ENCODE data around the gene ATG7.
"Not testable (repeated sequence)": the region's sequence is repeated elsewhere in the genome, so short reads cannot be mapped to it uniquely, and the experiment has no call there.

Gene ATG7

DNA sequence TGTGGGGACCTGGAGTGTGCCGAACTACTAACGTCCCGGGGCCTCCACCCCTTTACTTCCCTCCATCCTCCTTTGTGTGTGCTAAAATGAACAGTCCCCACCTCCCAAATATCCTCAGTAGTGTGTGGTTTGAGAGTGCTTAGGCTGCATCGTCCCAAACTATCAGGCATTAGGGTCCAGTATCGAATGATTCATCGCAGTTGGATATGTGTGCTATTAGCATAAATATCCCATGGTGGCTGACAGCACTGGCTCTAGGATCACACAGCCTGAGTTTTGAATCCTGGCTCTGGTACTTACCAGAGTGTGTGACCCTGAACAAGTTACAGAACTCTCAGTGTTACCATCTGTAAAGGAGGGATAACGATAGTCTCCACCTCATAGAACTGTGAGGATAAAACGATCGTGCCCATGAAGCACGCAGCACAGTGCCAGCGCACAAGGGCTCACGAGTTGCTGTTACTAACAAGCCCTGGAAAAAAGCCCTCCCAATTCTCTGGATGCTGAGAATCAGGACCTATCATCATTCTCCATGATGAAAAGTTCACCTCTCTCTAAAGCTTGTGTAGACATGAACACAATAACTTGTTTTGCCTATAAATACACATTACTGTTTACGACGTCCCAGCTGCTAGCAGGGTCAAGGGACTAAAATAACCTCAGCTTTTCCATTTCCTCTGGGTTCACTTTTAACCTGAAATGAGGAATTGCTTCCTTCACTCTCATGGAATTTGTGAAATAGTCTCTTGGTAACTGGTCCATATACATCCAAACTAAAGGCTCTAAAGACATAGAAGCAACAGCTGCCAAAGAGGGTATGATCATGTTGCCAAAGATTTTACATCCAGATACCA is 320.5 kb downstream of the ATG7 start:
- DNase-seq (ENCODE audit: low read depth) = no peak

DNA sequence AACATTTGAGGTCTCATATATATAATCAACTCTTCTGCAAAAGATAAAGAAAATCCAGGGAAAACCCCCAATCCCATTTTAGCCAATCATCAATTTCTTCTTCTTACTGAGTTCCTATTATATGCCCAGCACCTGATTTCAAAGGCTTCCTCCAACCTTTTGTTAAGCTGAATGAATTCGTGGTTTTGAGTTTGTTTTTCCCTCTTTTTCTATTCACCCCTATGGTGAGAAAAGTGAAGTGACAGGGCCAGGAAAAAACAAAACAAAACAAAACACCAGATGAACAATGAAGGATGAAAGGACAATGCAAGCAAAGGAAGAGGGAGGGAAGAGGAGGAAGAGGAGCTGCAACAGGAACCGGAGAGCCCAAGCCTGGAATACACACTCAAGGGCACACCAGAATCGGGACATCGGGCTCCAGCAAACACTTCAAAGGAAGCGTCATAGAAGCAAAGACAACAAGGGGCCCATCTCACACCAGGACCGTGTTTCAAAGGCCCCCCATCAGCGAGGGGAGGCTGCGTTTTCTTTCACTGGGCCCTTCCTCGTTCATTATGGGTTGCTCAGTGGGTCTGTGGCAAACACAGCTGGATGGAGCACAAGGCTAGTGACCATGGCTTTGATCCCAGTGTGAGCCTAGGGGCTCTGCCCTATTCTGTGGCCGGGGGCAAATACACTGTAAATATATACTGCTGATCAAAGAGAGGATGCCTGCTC is 321.3 kb downstream of the ATG7 start:
- no peak for DNase-seq (ENCODE audit: low read depth)

DNA sequence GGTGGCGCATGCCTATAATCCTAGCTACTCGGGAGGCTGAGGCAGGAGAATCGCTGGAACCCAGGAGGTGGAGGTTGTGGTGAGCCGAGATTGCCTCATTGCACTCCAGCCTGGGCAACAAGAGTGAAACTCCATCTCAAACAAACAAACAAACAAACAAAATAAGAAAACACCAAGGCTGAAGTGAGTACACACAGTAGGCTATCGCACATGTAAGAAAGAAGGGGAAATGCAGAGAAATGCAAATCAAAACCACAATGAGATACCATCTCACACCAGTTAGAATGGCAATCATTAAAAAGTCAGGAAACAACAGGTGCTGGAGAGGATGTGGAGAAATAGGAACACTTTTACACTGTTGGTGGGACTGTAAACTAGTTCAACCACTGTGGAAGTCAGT is 322.8 kb downstream of the ATG7 start:
- not testable (repeated sequence) for DNase-seq (ENCODE audit: low read depth)

DNA sequence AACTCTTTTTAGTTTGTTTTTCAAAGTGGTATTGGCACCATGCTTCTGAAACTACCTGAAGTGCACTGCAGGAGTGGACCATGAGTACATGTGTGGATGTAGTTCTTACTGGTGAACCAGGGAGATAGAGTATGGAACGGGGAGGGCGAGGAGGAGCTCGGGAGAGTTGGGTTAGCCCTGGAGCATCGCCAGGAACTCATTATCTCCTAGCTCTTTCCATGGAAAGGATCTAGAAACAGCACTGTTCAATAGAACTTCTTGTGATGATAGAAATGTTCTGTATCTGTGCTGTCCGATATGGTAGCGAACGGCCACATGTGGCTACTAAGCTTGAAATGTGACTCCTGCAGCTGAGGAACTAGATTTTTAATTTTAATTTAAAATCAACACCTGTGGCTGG is 324.2 kb downstream of the ATG7 start:
- no peak for DNase-seq (ENCODE audit: low read depth)

DNA sequence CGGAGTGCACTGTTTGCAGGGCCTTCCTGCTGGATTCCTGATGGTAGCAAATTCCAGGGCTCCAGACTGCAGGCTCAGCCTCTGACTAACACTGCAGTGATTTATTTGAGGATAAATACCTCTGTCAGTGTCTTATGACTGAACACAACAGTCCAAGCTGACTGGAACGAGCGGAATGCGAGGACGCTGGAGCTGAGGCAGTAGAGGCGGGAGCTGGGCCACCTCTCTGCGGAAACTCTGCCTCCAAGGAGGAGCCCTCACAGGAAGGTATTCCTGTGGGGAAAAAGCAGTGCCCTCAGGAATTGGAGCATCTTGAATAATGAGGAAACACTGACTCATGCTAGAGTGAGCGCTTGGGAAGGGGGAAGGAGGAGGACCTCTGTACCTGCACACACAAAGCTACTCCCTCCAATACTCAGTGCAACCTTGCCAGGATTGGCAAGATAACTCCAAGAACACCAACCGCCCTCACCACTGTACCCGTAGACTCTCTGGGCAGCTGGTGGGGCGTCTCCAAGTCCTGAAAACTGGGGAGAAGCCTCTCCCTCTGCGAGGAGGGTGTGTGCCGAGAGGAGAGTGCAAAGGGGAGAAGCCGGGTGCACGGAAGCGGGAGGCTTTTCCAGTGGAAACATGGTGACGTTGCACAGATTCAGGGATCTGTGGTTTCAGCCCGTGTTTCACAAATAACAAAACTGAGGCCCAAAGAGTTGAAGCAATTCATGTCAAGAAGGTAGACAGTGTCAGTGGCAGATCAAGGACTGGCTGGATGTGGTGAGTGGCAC is 328.5 kb downstream of the ATG7 start:
- no peak for DNase-seq (ENCODE audit: low read depth)

DNA sequence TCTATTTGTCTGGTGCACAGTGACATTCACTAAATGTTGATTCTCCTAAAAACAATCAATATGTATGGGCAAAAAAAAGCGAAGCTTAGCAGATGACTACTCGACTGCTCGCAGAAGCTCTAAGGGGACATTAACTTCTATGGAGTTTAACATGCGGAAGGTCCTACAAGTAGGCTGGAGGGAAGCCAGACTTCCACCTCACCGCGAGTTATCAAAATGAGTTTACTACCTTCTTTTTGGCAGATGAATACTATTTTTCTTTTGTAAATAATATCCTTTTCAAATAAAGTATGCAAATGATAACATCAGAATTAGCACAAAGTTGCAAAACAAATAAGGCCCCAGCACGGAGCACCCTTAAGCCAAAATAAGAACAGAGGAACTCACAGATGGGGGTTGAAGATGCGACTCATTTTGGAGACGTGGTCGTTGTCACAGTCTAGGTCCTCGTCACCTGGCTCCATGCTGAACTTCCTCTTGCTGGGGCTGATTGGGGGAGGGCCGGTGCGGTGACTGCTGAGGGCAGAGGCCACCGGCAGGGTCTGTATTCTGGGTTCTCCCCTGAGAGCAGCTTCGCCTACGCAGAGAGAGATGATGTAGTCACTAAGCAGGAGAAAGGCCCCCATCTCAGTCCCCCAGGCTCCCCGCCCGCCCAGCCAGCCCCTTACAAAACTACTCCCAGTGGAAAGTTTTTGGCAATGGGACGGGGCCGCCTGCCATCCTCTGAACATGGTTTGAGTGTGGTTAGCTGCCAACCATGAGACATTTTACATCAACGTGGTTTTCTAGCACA is 329.4 kb downstream of the ATG7 start:
- no peak for DNase-seq (ENCODE audit: low read depth)

DNA sequence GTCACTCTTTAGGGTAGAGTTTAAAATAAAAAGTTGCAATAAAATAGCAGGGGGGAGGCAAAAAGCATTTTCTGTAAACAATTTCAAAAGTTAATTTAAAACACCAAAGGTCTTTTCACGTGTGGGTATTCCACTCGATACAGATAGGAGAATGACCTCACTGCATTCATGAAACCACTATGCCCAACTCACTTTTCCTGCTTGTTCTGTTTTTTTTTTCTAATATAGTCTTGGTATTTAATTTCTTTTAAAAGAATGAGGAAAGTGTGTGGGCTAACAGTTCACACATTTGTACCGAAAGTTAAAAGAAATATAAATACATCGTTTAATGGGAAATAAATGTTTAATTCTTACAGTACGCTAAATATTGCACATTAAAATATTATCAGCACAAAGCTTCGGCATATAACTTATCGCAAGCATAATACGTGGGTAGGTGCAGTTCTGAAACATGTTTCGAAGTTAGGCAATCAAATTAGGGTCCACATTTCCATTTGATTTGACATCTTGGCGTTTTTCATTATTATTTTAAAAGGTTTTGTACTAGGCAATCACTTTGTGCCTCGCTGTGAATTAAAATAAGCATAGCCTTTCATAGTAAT is 330.1 kb downstream of the ATG7 start:
- no peak for DNase-seq (ENCODE audit: low read depth)

DNA sequence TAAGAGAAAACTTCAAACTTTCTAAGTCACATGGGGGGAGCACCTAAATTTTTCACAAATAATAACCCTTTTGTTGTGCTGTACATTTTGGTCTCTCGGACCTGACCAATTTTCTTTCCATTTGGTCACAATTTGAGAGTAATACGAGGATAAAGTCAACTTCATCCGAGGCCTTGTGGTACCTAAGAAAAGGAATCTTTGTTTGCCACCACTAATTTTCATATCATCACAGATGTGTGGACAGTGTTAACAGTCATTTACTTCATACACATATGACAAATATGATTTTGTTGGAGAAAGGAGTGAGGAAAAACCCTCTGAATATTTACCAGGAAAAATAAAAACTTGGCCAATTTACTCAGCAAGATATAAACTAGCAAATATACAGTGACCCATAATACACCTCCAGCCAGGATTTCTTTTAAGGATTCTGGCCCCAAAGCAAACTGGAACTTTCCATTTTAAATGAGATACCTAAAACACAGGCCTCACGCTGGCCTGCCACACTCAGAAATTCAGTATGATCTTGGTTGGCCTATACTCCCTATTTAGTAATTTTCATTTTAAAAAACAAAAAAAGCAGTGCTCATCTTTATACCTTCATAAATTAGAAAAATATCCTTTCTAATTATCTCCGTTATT is 330.8 kb downstream of the ATG7 start:
- DNase-seq (ENCODE audit: low read depth) = no peak

DNA sequence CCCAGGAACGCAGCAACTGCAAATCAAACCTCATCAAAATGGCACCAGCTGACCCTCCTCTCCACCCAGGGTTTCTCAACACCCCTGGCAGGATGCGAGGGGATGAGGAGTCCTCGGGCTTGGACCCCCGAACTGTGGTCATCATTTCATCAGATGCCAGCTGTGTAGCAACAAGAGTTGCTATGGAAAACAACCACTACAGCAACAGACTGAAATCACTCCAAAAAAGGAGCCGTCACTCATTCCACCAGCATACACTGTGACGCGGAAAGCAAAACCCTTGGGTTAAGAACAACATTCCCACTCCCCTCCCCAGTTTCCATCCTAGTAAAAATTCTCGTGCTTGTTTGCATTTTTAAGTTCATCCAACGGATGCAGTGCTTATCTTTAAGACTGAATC is 331.4 kb downstream of the ATG7 start:
- no peak for DNase-seq (ENCODE audit: low read depth)

DNA sequence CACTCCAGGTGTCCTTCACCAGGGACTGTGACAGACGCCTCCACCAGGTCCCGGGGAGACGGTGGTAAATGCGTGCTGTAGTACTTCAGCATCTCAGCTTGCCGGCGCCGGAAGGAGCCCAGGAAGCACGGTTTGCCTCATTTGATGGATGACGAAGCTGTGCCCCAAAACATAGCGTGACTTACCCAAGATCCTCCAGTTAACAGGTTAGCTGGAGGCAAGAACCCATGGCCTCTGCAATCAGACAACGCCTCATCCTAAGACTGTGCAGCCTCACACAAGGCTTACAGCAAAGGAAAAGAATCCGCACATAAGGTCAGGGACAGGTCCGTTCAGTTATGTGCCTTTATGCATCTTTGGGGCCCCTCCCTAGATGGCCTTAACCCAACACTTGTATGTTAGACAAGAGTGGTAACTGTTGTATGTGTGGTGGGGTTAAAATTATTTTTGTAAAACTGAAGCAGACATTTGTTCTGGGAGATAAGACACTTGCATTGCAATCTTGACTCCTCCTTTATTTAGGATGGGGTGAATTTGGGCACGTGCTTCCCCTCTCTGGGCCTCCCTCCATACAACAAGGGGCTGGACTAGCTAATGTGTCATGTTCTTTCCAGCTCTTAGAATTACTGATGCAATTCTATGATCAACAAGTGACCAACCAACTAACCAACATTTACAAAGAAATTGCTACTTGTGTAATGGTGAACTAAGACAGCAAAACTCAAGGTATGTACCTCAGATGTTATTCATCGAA is 332.1 kb downstream of the ATG7 start:
- DNase-seq (ENCODE audit: low read depth) = no peak

DNA sequence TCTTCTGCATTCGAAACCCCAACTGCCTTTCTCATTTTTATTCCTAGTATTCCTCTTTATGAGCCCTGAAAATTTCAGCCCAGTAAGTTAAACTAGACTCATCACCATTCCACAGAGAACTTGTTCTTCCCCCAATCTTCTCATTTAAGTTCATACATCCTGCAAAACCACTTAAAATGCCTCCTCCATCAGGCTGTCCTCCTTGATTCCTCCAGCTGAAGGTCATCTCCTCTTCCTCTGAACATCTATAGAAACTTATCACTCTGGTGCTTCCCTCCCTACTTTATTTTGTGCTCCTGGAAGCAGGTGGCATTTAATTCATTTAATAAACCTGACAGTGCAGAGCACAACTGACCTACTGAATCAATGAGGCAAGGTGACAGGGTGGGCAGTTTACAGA is 333.2 kb downstream of the ATG7 start:
- DNase-seq (ENCODE audit: low read depth) = no peak

DNA sequence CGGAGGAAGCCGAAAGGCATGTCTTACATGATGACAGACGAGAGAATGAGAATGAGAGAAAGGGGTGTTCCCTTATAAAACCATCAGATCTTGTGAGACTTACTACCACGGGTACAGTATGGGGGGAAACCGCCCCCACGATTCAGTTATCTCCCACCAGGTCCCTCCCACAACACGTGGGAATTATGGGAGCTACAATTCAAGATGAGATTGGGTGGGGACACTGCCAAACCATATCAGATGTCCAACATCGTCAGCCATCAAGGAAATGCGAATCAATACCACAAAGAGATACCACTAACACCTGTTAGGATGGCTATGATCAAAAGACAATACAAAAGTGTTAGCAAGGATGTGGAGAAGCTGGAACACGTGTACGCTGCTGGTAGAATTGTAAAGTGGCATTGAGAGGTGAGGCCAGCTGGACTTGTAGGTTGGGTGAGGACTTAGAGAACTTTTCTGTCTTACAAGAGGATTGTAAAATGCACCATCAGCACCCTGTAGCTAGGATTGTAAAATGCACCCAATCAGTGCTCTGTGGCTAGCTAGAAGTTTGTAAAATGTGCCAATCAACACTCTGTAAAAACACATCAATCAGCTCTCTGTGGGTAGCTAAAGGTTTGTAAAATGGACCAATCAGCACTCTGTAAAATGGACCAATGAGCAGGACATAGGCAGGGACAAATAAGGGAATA is 334.0 kb downstream of the ATG7 start:
- DNase-seq (ENCODE audit: low read depth) = no peak

DNA sequence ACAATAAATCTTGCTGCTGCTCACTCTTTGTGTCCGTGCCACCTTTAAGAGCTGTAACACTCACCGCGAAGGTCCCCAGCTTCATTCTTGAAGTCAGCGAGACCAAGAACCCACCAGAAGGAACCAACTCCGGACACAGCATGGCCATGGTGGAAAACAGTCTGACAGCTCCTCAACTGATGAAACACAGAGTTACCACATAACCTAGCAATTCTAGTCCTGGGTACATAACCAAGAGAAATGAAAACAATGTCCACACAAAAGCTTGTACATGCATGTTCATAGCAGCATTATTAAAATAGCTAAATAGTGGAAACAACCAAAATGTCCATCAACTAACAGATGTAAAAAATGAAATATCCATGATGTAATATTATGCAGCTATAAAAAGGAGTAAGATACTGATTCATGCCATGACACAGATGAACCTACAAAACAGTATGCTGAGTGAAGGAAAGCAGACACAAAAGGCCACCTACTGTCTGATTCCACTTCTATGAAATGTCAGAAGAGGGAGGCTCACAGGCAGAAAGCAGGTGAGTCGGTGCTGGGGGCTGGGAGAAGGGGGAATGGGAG is 334.8 kb downstream of the ATG7 start:
- no peak for DNase-seq (ENCODE audit: low read depth)
